Fibroblast of peridontal ligament (primary cell): ENCODE data around the gene TMEM33.
A peak's percentile ranks its signal among the peaks of the same experiment; 100 is the strongest.
"Not testable (repeated sequence)": the region's sequence is repeated elsewhere in the genome, so short reads cannot be mapped to it uniquely, and the experiment has no call there.

Source experiments
- DNase-seq: peaks from one replicate; pipeline ENCODE4 v3.0.0-alpha.2; 2010; ENCODE audit errors: extremely low read depth

The TMEM33 gene, protein sequence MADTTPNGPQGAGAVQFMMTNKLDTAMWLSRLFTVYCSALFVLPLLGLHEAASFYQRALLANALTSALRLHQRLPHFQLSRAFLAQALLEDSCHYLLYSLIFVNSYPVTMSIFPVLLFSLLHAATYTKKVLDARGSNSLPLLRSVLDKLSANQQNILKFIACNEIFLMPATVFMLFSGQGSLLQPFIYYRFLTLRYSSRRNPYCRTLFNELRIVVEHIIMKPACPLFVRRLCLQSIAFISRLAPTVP

GRCh38 chr4:41934901-41935651 is at the start of gene TMEM33:
TSS of gene TMEM33 (plus strand) at chr4:41935429. CDS start at chr4:41935485, 56 bp downstream.
- peak; percentile 78 for DNase-seq

DNA sequence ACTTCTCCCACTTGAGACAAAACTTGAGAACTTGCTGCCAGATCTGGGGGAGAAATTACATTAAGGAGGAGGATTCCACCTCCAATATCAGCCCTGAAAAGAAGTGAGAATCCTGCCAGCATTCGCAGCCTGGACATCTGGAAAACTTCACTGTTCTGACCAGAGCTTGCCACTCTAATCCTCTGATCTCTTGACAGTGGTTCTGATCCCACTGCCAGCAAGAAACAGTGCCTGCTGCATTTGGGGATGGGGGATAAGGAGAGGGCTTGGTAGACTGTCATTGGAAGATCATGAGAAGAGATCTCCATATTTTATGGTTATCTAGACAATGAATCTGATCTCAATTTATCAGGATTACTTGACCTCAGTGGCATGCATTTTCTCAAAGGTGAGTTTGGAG is 49.8 kb upstream of the TMEM33 start:
- no peak for DNase-seq

GRCh38 chr4:41887277-41887676 is 48.0 kb upstream of the TMEM33 start:
- DNase-seq, result no peak

GRCh38 chr4:41887821-41888686 is 47.2 kb upstream of the TMEM33 start:
- peak; percentile 75 for DNase-seq

DNA sequence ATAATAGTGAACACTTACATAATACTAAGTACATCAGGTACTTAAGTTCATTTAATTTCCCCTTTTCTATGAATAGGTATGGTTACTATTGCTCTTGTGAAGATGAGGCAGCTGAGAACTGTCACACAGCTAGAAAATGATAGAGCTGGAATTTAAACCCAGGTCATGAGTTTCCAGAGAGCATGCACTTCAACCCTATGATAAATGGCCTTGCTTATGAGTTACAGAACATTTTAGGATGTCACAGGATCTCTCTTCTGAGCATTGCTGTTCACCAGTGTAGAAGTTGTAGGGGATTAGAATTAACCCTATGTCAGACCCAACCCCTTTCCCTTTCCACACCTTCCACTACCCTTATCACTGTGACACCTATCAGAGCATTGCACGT is 46.5 kb upstream of the TMEM33 start:
- no peak for DNase-seq

DNA sequence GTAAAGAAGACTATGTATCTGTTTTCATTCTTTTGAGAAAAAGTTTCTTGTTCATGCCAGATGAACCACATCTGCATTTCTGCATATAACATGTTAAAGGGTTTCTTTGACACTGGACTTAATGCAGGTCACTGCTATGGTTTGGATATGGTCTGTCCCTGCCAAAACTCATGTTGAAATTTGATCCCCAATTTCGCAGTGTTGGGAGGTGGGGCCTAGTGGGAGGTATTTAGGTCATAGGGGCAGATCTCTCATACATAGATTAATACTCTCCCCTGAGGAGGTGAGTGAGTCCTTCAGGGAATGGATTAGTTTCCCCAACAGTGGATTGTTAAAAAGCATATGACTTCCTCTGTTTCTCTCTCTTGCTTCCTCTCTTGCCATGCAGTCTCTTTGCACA is 45.9 kb upstream of the TMEM33 start:
- DNase-seq, result no peak

DNA sequence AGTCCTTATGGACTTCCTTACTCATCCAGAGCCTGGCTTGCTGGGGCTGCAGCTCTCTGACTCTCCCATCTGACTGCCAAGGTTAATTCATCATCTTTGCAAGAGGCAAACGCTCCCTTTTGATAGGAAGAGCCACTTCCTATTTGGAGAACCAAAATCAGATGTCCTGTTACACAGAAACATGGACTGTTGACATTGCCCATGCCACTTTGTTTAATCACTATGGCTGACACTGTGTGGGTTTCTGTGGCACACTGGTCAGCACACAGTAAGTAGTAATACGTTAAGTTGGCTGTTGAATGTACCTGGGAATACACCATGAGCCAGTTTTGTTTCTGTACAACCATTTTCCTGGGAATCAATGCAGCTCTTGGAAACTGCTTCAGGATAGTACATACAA is 45.1 kb upstream of the TMEM33 start:
- no peak for DNase-seq

DNA sequence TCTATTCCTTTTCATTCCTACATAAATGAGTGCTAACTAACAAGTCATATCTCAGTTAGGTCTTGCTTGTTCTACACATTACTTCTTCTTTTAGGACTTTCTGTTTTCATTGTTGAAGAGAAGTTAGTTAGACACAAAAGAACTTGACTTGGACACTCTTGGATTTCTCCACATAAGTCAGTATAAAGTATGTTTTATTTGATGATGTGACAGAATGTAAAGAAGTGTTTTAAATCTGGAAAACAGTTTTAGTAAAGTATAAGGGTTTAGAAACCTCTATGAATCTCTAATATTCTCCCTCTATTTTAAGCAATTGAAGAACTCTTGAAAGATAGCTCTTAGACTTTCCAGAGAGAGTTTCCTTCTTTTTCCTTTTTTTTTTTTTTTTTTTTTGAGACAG is 38.6 kb upstream of the TMEM33 start:
- DNase-seq, result no peak

- no peak for DNase-seq
Measured at GRCh38 chr4:41897698-41898097, 37.5 kb upstream of the TMEM33 start.

- DNase-seq, result not testable (repeated sequence)
Measured at GRCh38 chr4:41909136-41909535, 26.1 kb upstream of the TMEM33 start.

- no peak for DNase-seq
Measured at GRCh38 chr4:41912546-41912945, 22.7 kb upstream of the TMEM33 start.

DNA sequence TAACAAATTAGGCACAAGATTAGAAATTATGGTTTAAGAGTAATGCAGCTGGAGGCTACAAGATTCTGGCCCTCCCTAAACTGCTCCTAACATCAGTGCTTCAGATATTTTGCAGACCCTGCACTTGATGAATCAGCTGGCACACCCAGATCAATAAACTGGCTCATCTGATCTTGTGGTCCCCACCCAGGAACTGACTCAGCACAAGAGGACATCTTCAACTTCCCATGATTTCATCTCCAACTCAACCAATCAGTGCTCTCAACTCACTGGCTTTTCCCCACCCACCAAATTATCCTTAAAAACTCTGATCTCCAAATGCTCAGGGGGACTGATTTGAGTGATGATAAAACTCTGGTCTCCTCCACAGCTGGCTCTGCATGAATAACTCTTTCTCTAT is 21.7 kb upstream of the TMEM33 start:
- no peak for DNase-seq

DNA sequence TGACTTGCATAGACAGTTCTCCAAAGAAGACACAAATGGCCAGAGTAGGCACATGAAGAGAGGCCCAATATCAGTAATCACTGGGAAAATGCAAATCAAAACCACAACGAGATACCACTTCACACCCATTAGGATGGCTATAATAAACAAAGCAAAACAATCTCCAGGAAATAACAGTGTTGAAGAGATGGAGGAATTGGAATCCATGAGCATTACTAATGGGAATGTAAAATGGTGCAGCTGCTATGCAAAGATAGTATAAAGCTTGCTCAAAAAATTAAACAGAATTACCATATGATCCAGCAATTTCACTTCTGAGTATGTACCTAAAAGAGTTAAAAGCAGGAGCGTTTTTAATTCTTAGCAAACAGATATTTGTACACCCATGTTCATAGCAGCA is 17.0 kb upstream of the TMEM33 start:
- no peak for DNase-seq

DNA sequence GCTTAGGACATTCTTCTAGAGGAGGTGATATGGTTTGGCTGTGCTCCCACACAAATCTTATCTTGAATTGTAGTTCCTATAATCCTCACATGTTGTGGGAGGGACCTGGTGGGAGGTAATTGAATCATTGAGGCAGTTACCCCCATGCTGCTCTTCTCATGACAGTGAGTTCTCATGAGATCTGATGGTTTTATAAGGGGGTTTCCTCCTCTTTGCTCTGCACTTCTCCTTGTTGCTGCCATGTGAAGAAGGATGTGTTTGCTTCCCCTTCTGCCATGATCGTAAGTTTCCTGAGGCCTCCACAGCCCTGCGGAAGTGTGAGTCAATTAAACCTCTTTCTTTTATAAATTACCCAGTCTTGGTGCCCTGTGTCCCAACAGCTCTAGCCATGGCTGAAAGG is 14.8 kb upstream of the TMEM33 start:
- DNase-seq, result not testable (repeated sequence)

GRCh38 chr4:41921476-41921875 is 13.8 kb upstream of the TMEM33 start:
- DNase-seq, result no peak

DNA sequence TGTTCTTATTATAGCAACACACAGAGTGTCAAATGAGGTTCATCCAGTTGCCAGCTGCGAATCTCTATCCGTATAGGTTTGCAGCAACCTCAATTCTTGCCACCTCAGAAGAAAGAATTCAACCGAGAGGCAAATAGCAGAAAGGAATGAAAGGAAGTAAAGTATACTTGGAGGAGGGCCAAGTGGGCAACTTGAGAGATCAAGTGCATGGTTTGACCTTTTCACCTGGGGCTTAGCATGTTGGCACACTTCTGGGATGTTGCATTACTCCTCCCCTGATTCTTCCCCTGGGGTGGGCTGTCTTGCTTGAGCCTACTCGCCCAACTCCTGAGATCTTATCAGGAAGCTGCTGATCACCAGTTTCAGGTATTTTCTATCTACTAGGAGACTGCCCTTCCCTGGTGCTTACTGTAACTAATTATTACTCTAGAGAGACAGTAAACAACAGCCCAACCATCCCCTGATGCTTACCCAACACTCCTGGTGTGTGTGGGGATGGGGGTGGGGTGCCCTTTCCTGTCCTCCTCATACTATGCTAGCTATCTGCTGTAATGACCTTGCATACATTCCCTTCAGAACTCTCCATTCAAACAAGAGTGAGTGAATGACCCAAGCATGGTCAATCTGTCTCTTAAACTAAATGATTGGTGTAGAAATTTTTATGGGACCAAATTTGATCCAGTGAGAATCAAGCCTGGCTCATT is 7.3 kb upstream of the TMEM33 start:
- no peak for DNase-seq

GRCh38 chr4:41930139-41930831 is 4.9 kb upstream of the TMEM33 start:
- no peak for DNase-seq

DNA sequence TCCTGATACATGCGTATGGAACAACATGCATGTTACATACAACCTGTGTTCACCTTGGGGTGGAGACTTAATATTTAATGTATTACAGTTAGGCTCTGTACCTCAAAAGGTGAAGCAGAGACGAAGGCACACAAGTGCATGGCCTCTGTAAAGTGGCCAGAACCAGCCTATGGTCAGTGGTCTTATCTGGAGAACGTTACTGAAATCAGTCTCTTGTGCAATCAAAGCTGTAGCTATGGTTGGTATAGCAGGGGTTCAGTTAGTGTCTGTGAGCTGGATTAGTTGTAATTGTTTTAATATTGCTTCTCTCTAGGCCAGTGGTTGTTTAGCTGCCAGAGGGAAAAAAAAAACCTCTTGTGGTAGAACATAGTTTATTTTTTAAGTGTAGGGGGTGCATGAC is 2.2 kb upstream of the TMEM33 start:
- DNase-seq, result no peak

GRCh38 chr4:41933997-41934503 is 1.2 kb upstream of the TMEM33 start:
- no peak for DNase-seq

DNA sequence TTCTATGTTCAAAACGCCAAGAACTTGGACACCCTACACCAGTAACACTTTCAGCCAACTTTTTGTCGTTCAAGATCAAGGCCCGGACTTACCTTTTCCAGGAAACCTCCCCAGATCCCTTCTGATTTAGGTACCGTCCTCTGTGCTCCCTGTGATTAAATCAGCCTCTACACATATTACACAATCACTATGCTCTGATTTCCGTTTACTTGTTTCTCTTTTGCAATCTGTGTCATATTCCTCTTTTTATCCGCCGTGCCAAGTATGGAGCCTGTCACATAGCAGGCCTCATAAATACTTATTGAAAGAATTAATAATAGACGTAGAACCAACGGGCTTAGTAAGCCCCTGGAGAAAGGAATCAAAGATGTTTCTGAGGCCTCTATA is 722 bp upstream of the TMEM33 start:
- no peak for DNase-seq

GRCh38 chr4:41935652-41936021 is 408 bp downstream of the TMEM33 start:
- DNase-seq, result peak; percentile 13
